ENCODE data around the gene TMEM80.
A peak's percentile ranks its signal among the peaks of the same experiment; 100 is the strongest.
"Not testable (repeated sequence)": the region's sequence is repeated elsewhere in the genome, so short reads cannot be mapped to it uniquely, and the experiment has no call there.

Gene TMEM80

DNA sequence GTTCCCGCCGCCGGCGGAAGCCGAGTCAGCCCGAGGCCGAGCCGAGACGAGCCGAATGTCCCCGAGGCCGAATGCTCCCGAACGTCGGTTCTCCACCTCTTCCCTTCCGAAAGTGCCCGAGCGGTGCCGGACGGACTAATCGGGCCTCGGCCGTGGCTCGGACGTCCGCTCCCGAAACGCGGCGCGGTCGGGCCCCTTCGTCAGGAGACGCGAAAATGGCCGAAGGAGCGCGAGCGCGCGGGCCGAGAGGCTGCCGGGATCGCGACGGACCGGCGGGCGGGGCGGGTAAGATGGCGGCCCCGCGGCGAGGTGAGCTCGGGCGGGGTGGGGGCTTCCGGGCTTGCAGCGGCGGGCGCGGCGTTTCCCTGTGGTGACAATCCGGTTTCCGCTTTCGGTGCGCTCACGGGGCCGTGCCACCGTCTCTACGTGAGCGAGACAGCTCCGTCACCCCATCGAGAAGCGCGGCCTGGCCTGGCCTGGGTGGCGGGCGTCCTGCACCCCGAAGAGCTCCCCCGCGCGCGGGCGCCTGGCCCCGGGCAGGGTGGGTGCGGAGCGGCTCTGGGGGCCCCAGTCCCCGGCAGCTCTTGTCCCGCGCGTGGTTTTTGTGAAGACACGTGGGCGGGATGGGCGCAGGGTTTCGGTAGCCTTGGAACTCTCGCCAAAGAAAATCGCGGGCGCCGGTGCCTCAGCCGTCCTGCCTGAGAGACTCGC, at the start of gene TMEM80:
Gene TMEM80 (plus strand): TSS at position 279 of the 711 bp plus-strand sequence. CDS start 12 bp downstream, at position 291.
- DNase-seq, result peak; percentile 99

- no peak for DNase-seq
Observed at GRCh38 chr11:646214-646613, 49.4 kb upstream of the TMEM80 start.

GRCh38 chr11:647672-648158, 47.9 kb upstream of the TMEM80 start:
- DNase-seq, result not testable (repeated sequence)

DNA sequence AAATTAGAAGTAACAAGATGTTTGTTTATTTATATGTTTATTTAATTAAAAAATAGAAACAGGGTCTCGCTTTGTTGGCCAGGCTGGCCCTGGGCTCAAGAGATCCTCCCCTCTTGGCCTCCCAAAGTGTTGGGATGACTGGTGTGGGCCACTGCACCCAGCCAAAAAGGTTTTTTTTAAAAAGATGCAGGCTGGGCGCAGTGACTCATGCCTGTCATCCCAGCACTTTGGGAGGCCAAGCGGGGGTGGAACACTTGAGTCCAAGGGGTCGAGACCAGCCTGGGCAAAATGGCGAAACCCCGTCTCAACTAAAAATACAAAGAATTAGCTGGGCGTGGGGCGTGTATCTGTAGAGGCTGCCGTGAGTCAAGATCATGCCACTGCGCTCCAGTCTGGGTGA, 45.1 kb upstream of the TMEM80 start:
- DNase-seq, result no peak

GRCh38 chr11:653136-653535, 42.5 kb upstream of the TMEM80 start:
- not testable (repeated sequence) for DNase-seq

GRCh38 chr11:653837-654236, 41.8 kb upstream of the TMEM80 start:
- no peak for DNase-seq

DNA sequence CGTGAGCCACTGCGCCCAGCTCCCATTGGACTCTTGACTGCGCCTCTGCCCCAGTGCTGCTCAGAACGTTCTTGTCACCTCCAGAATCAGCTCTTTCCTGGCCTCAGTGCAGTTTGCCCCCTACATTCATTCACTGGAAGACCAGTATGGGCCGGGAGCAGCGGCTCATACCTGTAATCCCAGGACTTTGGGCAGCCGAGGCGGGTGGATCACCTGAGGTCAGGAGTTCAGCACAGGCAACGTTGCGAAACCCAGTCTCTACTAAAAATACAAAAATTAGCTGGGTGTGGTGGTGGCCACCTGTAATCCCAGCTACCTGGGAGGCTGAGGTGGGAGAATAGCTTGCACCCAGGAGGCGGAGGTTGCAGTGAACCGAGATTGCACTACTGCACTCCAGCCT, 41.2 kb upstream of the TMEM80 start:
- DNase-seq, result not testable (repeated sequence)

GRCh38 chr11:655036-655726, 40.4 kb upstream of the TMEM80 start:
- no peak for DNase-seq

- DNase-seq, result no peak
Observed at GRCh38 chr11:656426-656825, 39.2 kb upstream of the TMEM80 start.

- no peak for DNase-seq
Observed at GRCh38 chr11:656866-657265, 38.8 kb upstream of the TMEM80 start.

DNA sequence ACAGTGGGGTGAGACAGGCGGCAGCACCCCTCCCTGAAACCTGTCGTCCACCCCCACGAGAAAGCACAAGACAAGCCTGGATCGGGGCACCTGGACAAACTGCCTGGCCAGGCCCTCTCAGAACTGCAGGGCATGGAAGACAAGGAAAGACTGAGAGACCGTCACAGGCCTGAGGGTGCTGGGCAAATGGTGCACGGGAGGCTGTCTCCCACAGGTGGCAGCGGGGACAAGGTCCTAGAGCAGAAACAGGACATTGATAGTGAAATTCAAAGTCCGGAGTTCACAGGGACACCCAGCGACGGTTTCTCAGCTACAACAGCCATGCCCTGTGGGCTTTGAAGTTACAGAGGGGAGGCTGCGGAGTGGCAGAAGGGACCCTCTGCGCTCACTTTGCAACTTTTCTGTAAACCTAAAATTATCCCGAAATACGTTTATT, 37.9 kb upstream of the TMEM80 start:
- DNase-seq, result no peak

DNA sequence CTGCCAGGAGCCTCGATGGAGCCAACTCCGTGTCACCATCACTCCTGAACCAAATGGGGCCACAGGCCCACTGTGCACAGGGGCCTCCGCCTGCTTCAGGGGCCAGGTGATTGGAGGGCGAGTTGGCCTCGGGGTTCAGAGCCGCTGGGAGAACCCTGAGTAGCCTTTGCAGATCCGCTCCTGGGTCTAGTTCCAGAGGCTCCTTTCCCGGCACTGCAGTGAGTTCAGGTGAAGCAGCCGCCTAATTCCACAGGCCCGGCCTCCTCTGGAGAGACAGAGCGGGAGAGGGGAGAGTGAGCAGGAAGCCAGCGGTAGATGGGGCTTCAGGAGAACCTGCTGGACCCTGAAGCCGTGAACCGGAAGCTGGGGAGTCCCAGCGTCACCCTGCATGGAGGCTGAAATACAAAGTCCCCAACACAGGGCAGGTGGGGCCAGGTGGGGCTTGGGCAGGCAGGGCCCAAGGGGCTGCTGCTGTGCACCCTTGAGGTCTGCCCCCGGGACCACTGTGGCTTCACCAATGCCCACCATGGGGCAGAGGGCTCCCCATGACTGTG, 36.0 kb upstream of the TMEM80 start:
- DNase-seq, result no peak

DNA sequence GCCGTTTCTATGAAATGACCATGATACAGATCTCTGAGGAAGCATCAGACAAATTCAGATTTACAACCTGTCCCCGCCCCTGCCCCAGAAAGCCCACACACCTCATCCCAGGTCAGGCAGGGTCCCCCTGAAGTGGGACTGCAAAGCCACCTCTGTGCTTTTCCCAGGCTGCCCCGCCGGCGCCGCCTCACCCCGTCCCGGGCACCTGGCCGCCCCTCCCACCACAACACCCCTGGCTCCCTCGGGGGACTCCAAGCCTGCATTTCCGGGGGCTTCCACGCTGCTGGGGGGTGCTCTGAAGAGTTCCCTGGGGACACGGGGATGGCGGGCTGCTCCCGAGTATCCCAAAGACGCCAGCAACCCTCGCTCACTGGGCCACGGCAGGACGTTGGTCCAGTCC, 35.3 kb upstream of the TMEM80 start:
- DNase-seq, result no peak

GRCh38 chr11:660681-661444, 34.8 kb upstream of the TMEM80 start:
- no peak for DNase-seq

- DNase-seq, result no peak
Observed at GRCh38 chr11:662689-663274, 32.8 kb upstream of the TMEM80 start.

GRCh38 chr11:665062-665703, 30.4 kb upstream of the TMEM80 start:
- peak; percentile 33 for DNase-seq

DNA sequence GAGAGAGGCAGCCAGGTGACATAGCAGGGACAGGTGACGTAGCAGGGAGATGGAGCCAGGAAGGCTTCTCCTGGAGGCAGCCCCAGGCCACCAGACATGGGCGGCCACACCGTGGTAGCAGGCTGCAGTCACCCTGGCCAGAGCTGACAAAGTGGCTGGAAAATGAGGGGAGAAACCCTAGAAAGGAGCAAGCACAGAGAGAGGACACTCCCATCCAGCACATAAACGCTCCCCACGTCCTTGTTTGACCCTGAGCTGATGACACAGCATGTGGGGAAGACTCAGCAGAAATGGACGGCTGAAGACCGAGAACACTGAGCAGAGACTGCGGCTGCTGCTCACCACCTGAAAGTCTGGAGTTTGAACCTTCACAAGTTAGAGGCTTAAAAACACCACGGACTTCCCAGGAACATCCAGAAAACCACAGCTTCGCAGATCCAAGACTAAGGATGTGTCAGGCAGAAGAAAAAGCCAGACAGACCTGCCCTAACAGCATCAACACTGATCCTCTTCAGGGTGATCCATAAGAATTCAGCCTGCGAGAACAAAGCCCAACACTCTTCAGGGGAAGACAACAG, 29.8 kb upstream of the TMEM80 start:
- DNase-seq, result no peak

DNA sequence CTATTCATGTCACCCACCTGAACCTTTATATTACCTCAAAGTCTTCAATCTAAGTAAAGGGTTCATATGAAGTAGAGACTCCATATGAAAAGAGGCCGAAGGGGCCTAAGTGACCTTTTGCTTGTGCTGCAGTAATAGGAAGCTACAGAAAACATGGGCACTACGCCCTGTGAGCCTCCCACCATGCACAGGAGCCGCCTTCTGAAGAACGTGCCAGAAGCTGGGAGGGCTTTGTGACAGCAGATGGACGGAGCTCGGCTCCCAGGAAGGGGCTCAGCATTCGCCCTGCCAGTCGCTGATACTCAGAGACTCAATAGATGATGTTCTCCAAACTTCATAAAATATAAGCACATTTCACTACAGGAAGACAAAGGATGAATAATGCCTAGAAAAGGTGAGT, 21.8 kb upstream of the TMEM80 start:
- DNase-seq, result no peak

- DNase-seq, result no peak
Observed at GRCh38 chr11:674406-674805, 21.2 kb upstream of the TMEM80 start.

DNA sequence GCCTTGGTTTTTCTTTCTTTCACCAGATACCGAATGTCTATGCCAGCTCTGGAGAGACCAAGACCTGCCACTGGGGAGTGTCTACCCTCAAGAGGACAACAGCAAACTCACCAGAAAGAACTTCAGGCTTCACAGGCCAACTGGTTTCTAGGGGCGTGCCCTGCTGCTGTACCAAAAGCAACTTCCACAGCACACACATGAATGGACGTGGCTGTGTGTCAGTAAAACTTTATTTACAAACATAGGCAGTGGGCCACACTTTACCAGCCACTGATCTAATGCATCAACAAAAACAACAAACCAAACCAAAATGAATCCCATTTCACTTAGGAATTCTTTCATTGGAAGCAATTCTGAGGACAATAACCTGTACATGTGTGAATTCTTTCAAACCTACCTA, 17.3 kb upstream of the TMEM80 start:
- DNase-seq, result no peak

GRCh38 chr11:679271-680207, 16.1 kb upstream of the TMEM80 start:
- DNase-seq, result no peak
